Cardiac muscle cell (in vitro differentiated cells and primary cell): ENCODE measurements around the gene ZRANB1. TPM values are rescaled to one million over a fixed set of nuclear protein-coding genes. Genes with fewer than 3 reads are reported as not detected.
A peak's percentile ranks its signal among the peaks of the same experiment; 100 is the strongest.

ENCODE experiments used
- DNase-seq, 2 donors: peaks; one replicate each; pipeline versions ENCODE4 v3.0.0 to v3.0.0-alpha.2; 2010 to 2017; ENCODE audit warnings: low read depth in 1 of 2, low spot score in 1 of 2
- H3K27ac ChIP-seq: fragments of 200-600 bp; sonication (generic); 2 replicates; pipeline ENCODE4 v1.5.1; 2016
- H3K27me3 ChIP-seq: fragments of 200-600 bp; sonication (generic); 2 replicates; pipeline ENCODE4 v1.6.0; 2016; ENCODE audit warnings: control low read depth
- H3K36me3 ChIP-seq: fragments of 200-600 bp; sonication (generic); 2 replicates; pipeline ENCODE4 v1.5.1; 2016; ENCODE audit warnings: control low read depth
- H3K4me1 ChIP-seq: fragments of 200-600 bp; sonication (generic); 2 replicates; pipeline ENCODE4 v1.8.1; 2017; ENCODE audit warnings: low read depth, mild to moderate bottlenecking, mixed run types
- H3K4me3 ChIP-seq: fragments of 200-600 bp; sonication (generic); 2 replicates; pipeline ENCODE4 v1.5.1; 2016; ENCODE audit warnings: mild to moderate bottlenecking
- H3K9me3 ChIP-seq: fragments of 200-600 bp; sonication (generic); 2 replicates; pipeline ENCODE4 v1.5.1; 2017; ENCODE audit warnings: low read depth, mild to moderate bottlenecking, control low read depth
- CTCF ChIP-seq: IDR thresholded peaks from 2 replicates; pipeline ENCODE4 v1.5.1; 2012; ENCODE audit warnings: low read depth, mild to moderate bottlenecking, low read length
- polyA plus RNA-seq: library from polyadenylated mRNA; unstranded; fragments of >200 nt; fragmentation: Nextera tagmentation; extraction: Ambion mirVana; gene quantifications from 2 replicates; pipeline ENCODE4 v1.2.1, GENCODE V29; 2016
- total RNA-seq: library from RNA; depleted of rRNA; stranded (reverse); fragments of >200 nt; gene quantifications from 2 replicates; pipeline ENCODE4 v1.2.3, GENCODE V29; 2016

Gene ZRANB1
- total and polyA plus RNA-seq, 2 experiments from 2014 or later, result 11.0 to 20.9 TPM

DNA sequence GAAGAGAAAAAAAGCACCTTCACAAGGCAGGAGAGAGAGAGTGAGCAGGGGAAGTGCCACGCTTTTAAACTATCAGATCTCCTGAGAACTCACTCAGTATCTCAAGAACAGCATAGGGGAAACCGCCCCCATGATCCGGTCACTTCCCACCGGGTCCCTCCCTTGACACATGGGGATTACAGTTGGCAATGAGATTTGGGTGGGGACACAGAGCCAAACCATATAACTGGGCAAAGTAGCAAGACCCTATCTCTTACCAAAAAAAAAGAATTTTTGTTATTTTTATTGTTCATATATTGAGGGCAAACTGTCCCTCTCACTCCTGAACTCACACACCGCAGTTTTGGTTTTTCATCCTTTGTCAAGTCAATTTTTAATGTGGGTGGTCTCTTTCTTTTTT, 18.2 kb upstream of the ZRANB1 start:
- Histone ChIP-seq H3K27me3 (no peaks in the 10 kb centered on the region), H3K4me1 (peaks cover 8% of the 10 kb centered on the region), H3K4me3 (no peak overlapping the region), H3K36me3 (no peaks in the 10 kb centered on the region), H3K9me3 (no peaks in the 10 kb centered on the region), H3K27ac (no peak overlapping the region)
- TF ChIP-seq CTCF, result no peak
- DNase-seq, result no peak

DNA sequence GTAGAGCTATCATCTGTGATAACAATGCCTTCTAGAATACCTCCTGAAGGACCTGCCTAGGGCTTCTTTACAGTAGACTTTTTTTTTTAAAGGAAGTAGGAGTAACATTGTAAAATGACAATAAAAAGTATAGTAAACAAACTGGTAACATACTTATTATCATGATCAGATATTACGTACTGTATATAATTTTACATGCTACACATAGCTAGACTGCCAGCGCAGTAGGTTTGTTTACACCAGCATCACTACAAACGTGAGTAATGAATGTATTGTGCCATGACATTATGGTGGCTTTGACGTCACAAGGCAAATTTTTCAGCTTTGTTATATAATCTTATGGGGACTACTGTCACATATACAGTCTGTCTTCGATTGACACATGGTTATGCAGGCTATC, 15.4 kb upstream of the ZRANB1 start:
- no peaks in the 10 kb centered on the region for H3K9me3 ChIP-seq
- TF ChIP-seq CTCF, result no peak
- H3K27ac ChIP-seq, result no peak overlapping the region
- peaks cover 9% of the 10 kb centered on the region for H3K4me1 ChIP-seq
- no peaks in the 10 kb centered on the region for H3K27me3 ChIP-seq
- H3K36me3 ChIP-seq, result no peaks in the 10 kb centered on the region
- H3K4me3 ChIP-seq, result no peak overlapping the region
- no peak for DNase-seq

GRCh38 chr10:124928087-124928486, 13.8 kb upstream of the ZRANB1 start:
- TF ChIP-seq CTCF, result no peak
- Histone ChIP-seq H3K27ac (peak overlapping the region; percentile 24), H3K36me3 (no peaks in the 10 kb centered on the region), H3K27me3 (no peaks in the 10 kb centered on the region), H3K4me3 (no peak overlapping the region), H3K9me3 (no peaks in the 10 kb centered on the region), H3K4me1 (peaks cover 9% of the 10 kb centered on the region)
- DNase-seq, result no peak

DNA sequence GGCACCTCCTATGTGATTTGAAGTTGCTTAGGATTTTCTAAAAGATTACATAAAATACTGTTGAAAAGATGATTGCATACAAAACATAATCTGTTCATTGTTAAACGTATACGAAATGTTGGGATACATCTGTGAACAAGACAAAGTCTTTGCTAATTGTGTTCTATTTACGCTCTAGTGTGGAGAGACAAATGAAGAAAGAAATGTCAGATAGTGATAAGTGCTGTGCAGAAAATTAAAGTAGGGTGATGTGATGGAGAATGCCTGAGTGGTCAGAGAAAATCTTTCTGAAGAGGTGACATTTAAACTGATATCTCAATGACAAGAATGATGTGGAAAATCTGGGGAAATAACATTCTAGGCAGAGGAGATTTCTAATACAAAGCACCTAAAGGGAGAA, 13.4 kb upstream of the ZRANB1 start:
- TF ChIP-seq CTCF, result no peak
- Histone ChIP-seq H3K36me3 (no peaks in the 10 kb centered on the region), H3K27ac (peak overlapping the region; percentile 24), H3K9me3 (no peaks in the 10 kb centered on the region), H3K27me3 (no peaks in the 10 kb centered on the region), H3K4me3 (no peak overlapping the region), H3K4me1 (peaks cover 12% of the 10 kb centered on the region)
- DNase-seq, result no peak

- H3K9me3 ChIP-seq, result no peaks in the 10 kb centered on the region
- no peak for TF ChIP-seq CTCF
- H3K4me1 ChIP-seq, result peaks cover 33% of the 10 kb centered on the region
- no peak for DNase-seq
- H3K27ac ChIP-seq, result no peak overlapping the region
- H3K4me3 ChIP-seq, result no peak overlapping the region
- no peaks in the 10 kb centered on the region for H3K27me3 ChIP-seq
- H3K36me3 ChIP-seq, result no peaks in the 10 kb centered on the region
Observed at GRCh38 chr10:124935946-124936345, 6.0 kb upstream of the ZRANB1 start.

DNA sequence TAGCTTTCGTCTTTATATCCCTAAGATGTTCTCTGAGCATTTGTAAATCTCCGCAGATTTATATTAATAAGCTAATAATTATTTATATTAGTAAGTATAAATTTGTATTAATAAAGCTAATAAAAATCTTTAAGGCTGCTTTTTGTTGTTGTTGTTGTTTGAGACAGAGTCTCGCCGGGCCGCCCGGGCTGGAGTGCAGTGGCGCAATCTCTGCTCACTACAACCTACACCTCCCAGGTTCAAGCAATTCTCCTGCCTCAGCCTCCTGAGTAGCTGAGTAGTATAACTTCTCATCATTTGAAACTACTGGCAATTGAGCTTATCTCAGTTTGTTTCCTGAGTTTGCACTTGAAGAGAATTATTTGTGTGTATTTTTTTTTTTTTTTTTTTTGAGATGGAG, 5.1 kb upstream of the ZRANB1 start:
- peaks cover 35% of the 10 kb centered on the region for H3K4me1 ChIP-seq
- H3K36me3 ChIP-seq, result no peaks in the 10 kb centered on the region
- H3K9me3 ChIP-seq, result no peaks in the 10 kb centered on the region
- TF ChIP-seq CTCF, result no peak
- no peak overlapping the region for H3K4me3 ChIP-seq
- no peak overlapping the region for H3K27ac ChIP-seq
- no peak for DNase-seq
- no peaks in the 10 kb centered on the region for H3K27me3 ChIP-seq
